Activated CD4-positive, alpha-beta T cell treated with anti-CD3 and anti-CD28 coated beads for 1 hour (primary cell): ENCODE results near the gene CANX.

ENCODE experiments used
- DNase-seq: peaks from one replicate; pipeline ENCODE4 v3.0.0-alpha.2; 2020

The CANX gene

DNA sequence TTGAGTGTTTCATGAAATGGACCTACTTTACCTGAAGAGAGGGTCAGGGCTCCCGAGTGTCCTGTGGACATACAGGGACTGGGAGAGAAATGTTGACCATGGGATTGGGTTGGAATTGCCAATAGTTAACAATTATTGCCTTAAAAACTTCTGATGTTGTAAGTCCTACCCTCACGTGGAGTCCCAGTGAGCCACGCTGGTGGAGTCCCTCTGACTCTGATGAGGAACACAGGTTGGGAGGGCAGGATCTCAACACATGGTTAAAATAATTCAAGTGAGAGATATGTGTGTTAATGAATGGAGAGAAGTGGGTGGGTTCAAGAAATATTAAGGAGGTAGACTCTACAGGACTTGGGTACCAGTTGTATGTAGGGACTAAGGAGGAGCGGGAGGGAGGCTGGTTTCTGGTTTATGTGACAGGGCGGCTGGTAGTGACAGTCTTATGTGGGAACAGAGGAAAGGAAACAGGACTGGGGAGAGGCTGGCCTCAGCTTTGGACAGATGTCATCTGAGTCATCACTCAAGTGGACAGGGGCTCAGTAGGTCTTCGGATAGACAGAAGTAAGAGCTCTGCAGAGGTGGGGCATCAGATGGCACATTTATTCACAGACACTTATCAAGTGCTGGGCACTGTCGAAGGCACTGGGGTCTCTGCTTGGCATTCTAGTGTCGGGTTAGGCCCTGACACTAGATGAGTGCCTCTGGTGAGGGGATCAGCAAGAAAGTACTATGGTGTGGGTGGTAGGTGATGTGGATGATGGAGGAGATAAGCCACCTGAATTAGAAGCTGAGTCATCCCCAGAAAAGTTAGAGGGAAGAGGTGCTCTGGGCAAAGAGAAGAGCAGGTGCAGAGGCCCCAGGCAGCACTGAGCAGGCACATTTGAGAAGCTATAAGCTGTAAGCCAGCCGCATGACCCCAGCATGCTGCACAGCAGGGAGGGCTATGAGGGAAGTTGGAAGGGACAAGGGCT is 61.1 kb downstream of the CANX start:
- DNase-seq, result no peak

- DNase-seq, result no peak
These were observed 63.5 kb downstream of the CANX start for GRCh38 chr5:179762079-179762780.

GRCh38 chr5:179762781-179763176 is 64.0 kb downstream of the CANX start:
- DNase-seq, result no peak

- peak; percentile 19 for DNase-seq
These were observed 64.6 kb downstream of the CANX start for GRCh38 chr5:179763215-179763945.

GRCh38 chr5:179764056-179764455 is 65.3 kb downstream of the CANX start:
- DNase-seq, result no peak

DNA sequence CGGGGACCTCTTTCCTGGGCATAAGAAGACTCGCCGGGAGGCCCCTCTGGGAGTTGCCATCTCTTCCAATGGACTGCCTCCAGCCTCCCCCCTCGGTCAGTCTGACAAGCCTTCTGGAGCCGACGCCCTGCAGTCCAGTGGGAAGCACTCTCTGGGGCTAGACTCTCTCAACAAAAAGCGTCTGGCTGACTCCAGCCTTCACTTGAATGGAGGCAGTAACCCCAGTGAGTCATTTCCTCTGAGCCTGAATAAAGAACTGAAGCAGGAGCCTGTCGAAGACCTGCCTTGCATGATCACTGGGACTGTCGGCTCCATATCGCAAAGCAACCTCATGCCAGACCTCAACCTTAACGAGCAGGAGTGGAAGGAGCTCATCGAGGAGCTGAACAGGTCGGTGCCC is 66.6 kb downstream of the CANX start:
- no peak for DNase-seq

GRCh38 chr5:179766021-179766725 is 67.4 kb downstream of the CANX start:
- DNase-seq, result no peak

DNA sequence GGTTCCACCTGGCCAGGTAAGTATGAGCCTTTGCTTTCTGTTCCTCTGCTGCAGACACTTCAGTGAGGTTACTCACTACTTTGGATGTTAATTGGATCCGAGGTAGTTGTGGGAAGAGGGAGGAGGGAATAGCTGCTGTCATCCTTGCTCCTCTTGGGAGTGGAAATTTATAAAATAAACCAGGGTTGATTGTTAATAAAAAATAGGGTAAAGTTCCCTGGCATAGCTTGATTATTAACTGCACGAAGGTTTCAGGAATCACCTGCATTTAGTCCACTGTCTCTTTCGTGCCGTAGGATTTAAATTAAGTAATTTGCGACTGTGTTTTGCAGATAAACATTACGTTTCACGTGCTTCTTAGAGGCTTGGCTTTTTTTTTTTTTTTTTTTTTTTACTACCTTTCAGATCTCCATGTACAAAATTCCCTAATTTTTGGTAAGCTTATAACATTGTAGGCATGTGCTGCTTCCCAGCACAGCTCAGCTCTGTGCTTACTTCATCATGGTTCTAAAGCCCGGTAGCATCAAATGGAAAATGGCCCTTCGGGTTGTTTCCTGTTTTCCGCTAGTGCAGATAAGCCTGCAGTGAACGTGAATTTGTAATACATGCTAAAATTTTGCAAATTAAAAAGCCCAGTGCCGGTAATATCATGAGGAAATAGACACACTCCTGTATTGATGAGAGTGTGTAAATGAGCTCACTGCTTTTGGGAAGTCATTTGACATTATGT is 68.1 kb downstream of the CANX start:
- no peak for DNase-seq

DNA sequence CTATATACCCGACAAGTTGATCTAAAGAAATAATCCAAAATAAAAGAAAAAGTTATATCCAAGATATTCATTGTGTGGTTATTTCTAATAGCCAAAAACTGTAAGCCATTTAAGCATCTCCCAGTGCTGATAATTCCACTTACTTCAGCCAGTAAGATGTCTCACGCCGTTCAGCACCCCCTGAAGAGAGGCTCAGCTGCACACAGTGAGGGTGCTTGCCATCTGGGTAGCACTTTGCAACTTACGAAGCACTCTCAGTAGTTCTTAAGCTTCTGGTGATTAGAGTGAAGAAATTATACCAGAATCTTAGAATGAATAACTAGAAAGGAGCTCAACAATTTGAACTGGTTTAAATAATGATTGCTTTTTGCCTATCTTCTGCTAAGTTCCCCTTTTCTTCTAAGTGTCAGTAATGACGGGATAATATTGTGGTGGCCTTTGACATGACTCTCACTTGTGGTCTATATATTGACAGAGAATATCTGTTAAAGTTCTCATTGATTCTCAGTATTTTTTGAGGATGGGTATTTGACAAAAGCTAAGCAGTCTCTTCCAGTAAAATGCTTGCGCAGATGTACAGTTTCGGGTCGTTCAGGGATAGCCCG is 68.8 kb downstream of the CANX start:
- no peak for DNase-seq

DNA sequence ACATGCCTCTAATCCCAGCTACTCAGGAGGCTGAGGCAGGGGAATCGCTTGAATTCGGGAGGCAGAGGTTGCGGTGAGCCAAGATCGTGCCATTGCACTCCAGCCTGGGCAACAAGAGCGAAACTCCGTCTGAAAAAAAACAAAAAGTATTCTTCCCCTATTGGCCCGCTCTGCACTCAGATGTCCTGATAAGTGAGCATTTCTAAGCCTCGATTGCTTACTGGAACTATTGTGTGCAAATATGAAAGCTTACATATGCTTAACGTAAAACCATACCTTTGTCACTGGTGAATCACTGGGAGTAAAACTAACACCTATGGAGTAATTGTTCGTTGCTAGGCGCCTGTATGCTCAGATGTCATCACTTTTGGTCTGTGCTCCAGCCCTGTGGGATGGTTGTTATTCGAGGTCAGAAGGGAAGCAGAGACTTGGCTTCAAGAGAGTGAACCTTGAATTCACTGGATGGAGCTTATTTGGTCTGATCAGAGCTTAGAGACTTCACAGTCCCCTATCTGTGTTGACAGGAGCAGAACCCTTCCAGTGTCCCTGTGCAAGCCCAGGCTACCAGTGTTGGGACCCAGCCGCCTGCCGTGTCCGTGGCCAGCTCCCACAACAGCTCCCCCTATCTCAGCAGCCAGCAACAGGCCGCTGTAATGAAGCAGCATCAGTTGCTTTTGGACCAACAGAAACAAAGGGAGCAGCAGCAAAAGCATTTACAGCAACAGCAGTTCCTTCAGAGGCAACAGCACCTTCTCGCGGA is 69.7 kb downstream of the CANX start:
- DNase-seq, result no peak

DNA sequence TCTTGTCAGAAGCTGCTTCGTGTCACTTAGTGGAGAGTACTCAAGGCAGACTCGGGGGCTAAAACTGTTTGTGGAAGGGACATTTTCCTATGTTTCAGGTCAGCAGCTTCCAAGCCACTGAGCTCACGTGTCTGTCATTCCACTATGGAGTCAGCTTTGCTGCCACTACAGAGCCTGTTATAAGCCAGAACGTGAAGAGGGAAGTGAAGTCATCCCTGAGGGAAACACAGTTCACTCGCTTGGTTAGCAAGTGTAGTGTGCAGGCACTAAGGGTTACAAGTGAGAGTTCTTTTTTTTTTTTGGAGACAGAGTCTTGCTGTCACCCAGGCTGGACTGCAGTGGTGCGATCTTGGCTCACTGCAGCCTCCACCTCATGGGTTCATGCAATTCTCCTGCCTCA is 70.5 kb downstream of the CANX start:
- no peak for DNase-seq

DNA sequence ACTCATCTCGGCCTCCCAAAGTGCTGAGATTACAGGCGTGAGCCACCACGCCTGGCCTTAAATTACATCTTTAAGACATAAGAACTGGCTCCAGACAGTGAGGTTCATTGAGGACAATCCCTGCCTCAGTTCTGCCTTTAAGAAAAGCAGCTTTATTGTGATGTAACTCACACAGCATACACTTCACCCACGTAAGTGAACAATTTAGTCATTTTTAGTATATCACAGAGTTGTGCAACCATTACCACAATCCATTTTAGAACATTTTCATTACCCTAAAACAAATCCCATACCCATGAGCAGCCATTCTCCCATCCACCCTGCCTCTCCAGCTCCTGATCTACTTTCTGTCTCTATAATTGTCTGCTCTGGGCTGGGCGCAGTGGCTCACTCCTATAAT is 71.0 kb downstream of the CANX start:
- DNase-seq, result no peak

- DNase-seq, result no peak
These were observed 72.6 kb downstream of the CANX start for GRCh38 chr5:179771311-179771895.

- no peak for DNase-seq
These were observed 73.6 kb downstream of the CANX start for GRCh38 chr5:179772351-179772750.

- no peak for DNase-seq
These were observed 74.9 kb downstream of the CANX start for GRCh38 chr5:179773686-179774040.

GRCh38 chr5:179774442-179774841 is 75.7 kb downstream of the CANX start:
- no peak for DNase-seq

DNA sequence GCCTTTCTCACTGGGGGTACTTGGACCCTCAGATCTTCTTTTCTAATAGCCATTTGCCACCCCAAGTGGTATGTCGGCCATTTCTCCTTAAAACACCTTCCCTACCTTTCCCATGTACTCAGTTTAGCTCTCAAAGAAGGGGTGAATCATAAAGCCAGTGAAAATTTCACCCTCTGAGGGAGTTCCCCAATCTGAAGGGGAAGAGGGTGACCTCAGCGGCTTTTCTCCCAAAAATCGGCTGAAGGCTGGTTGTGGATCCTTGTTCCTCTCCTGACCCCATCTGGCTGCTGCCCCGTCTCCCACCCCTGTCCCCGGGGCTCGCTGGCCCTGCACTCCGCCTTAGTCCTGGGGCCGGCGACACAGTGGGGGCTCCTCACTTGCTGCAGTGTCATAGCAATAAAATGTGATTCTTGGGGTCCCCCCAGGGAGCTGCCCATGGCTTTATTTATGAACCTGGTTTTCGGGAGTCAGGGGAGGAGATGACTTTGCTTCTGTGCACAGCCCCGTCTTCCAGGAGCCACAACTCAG is 77.7 kb downstream of the CANX start:
- DNase-seq, result no peak

DNA sequence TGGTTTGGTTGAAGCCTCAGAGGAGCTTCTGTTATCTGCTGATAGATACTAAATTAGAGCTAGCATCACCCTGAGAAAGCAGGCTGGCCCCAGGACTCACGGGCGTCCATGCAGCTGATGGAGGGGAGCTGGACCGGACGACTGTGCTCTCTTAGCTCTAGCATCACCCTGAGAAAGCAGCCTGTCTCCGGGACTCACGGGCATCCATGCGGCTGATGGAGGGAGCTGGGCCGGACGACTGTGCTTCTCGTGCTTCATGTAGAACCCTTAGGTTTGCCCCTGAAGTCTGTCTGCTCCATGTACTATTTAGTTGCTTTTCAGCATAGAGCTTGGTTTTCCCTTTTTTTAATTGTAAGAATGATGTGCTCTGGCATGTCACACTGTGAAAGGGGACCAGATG is 78.7 kb downstream of the CANX start:
- DNase-seq, result no peak

DNA sequence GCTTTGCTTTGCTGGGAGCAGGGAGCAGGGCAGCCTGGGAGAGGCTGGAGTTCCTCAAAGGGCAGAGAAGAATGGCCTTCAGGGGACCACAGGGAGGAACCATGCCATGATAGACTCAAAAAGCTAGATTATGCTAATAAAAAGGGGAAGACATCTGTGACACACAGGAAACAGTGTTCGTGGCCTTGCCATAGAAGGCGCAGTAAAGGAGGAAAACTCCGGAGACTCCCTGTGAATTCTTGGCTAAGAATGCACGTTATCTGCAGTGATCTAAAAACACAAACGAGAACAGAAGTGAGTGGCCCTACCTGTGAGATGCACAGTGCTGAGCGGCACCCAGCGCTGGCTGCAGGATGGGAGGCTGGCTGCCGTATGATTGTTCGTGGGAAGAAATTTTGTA is 79.1 kb downstream of the CANX start:
- DNase-seq, result no peak

DNA sequence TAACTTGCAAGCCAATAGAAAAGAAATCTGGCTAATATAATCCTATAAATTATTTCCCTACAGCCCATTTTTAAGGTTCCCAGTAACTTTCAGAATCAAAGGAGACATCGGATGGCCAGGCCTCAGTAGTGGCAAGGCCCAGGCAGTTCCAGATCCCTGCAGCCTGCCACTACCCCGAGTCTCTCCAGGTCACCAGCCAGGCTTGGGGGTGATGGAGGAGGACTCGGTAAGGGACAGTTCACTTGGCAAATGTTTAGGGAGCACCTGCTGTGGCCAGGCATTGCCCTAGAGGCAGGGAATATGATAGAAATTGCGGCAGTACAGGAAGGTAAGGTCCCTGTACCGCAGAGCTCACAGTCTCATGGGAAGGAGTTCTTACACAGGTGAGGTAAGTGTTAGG is 79.8 kb downstream of the CANX start:
- no peak for DNase-seq
